GM18507 (cell line): ENCODE results near the gene RGS6.

ENCODE experiments used
- DNase-seq: peaks from one replicate; pipeline ENCODE4 v3.0.0; 2011; ENCODE audit warnings: low read depth; ENCODE audit not compliant: insufficient read length; ENCODE audit errors: extremely low spot score
- FAIRE-seq: peaks from 2 replicates; lab custom pipeline; 2011; peaks lifted over from hg19 to GRCh38; lab: Jason Lieb, UNC

The RGS6 gene

DNA sequence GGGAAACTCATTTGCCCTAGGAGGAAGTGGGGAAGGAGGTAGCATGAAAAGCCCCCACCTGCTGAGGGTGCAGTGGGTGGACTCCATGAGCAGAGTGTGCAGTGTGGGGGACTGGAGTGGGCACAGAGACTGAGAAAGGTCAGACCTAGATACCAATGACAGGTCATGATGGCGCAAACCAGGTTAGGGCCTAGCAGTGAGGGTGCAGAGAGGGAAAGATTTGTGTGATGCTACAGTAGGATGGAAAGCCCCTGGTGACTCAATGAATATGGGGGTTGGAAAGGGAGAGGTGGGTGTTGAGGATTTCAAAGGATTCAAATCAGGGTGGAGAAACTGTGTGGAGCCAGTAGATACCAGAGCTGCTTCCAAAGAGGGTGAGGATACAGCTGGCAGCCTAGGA lies 642.5 kb downstream of the RGS6 start:
- FAIRE-seq (no peak), DNase-seq (no peak)

DNA sequence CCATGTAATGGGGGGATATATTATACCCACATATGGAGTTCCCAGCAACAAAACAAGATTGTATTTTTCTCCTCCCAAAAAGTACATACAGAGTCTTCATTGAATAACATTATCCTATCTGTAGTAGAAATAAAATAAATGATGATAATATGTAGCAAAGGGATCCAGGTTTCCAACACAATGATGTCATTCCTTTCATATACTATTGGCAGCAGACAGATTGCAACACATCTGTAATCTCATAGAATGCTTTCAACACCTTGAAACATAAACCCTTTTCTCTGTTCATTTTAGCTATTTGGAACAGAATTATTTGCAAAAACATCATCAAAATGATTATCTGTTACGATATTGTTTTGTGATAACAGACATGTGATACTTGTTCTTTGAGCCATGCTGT lies 644.0 kb downstream of the RGS6 start:
- no peak for FAIRE-seq

DNA sequence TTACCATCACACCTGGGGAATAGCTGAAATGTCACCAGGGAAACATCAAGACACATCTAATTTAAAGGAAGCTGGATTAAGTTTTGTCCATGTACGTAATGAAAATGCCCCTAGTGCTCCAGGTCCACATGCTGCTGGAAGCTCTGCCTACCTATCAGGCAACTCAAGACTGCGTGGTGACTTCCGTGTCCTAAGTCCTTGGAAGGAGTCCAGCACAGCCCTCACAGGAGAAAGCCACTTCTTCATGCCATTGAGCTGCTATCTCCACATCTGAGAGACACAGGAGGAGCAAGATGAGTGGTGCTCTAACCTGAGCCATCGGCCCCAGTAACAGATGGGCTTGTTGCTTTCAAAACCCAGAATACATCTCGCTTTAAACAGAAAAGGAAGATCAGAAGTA lies 645.3 kb downstream of the RGS6 start:
- FAIRE-seq (no peak), DNase-seq (no peak)

More for the DNA sequence above, 644.0 kb downstream of the RGS6 start:
- DNase-seq: no peak

DNA sequence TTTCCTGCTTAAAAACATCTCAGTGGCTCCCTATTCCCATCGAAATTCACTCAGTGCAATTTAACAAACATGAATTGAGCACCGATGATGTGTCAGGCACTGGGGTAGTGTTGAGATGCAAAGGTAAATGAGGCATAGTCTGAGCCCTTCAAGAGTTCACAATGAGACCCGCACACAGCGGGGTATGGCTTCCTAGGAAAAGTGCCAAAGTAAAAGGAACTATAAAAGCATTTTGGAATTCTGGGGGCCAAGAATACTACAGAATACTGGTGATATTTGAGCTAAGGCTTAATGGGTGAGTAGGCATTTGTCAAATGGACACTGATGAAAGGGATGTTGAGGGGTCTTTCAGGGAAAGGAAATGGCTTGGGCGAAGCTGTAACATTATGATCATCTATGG lies 646.3 kb downstream of the RGS6 start:
- FAIRE-seq (no peak), DNase-seq (no peak)

DNA sequence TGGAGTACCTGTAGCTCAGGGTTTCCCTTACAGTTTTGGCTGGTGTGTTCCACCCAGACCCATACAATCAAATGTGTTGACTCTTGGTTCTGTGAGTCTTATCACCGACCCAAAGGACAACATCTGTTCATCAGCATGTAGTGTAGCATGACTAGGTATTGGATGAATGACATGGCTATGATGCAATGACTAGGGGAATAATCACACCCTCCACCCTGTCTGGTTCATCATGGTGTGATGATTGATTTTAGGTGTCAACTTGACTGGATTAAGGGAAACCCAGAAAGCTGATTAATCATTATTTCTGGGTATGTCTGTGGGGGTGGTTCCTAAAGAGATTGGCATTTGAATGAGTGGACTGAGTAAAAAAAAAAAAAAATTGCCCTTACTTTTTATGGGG lies 650.4 kb downstream of the RGS6 start:
- FAIRE-seq: no peak
- no peak for DNase-seq

DNA sequence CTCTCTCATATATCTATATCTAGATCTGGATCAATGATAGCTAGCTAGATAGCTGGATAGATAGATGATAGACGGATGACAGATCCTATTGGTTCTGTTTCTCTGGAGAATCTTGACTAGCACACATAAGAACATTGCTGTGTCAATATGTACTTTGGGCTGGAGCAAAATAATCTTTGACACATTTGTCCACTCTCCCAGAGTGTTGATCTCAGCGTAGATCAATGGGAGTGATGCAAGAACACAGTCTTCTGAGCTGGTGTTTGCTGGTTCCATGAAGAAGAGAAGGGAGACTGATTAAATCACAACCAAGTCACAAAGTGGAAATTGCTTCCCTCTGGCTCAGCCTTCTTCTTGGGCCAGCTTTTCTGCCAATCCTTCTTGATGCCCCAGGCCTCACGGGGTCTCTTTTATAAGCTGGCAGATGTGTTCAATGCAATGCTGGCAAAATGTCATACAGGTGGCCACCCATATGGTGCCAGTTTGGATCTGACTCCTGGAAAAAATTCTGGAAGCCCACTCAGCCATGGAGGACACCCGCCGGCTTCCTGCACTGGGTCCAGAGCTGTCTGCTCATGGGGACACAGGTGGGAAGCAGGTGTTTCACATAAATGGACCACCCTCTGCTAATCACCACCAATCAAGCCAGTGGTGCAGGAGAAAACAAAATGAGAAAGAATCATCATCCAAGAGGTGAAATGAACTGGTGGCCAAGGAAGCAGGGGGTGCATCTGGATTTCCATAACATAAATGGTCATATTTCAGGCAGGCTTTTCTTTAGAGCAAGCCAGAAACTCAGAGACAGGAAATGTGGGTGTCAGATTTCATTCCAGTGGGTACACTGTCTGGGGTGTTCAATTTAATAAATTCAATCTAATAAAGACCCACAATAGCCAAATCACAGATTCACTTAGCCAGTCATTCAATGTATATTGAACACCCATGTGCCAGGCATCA lies 651.4 kb downstream of the RGS6 start:
- FAIRE-seq (no peak), DNase-seq (no peak)

DNA sequence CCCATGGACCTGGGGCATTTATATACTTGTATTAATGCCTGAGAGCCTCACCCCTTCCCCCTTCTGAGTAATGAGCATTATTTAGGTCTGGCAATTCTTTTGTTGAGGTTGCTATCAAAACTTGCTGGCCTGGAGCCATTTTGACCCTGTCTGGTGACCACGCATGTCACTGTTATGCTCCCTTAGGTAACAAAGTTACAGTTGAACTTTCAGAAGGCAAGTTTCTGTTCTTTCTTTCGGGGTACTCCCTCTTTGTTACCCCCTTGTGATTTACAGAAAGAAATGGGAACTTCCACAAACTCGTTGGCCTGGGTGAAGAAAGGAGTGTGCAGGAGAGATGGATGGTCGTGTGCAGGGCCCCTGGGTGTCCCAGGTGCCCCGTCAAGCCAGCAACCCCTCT lies 656.3 kb downstream of the RGS6 start:
- DNase-seq (no peak), FAIRE-seq (peak; percentile 62)

DNA sequence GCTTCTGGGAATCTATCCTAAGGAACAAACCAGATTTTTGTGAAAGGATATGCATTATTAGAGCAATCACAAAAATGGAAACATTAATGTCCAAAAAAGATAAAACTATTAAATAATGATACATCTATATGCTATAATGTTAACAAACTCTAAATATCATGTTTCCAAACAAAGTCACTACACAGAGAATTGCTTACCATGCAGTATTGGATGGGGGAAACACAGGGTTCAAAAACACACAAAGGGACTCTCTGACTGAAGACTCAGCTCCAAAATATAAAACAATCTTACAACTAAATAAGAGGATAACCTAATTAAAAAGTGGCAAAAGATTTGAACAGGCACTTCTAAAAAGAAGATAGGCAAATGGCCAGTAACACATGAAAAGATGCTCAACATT lies 657.4 kb downstream of the RGS6 start:
- DNase-seq: no peak
- peak; percentile 26 for FAIRE-seq

DNA sequence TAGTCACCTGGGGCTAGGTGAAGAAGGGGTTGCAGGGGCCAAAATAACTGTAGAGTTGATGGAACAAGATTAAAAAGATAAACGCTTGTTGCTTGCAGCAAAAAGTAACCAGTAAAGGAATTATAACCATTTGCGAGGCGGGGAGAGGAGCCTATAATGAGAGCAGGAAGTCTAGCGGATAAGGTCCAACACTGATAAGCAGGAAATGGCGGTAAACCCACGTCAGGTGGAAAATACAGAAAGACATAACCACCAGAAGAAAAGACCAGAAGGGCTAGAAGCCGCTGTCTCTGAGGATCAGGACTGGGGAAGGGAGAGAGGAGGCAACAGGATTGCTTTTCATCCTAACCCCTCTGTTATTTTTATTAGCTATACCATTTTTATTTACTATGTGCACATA lies 658.3 kb downstream of the RGS6 start:
- DNase-seq: no peak
- no peak for FAIRE-seq

DNA sequence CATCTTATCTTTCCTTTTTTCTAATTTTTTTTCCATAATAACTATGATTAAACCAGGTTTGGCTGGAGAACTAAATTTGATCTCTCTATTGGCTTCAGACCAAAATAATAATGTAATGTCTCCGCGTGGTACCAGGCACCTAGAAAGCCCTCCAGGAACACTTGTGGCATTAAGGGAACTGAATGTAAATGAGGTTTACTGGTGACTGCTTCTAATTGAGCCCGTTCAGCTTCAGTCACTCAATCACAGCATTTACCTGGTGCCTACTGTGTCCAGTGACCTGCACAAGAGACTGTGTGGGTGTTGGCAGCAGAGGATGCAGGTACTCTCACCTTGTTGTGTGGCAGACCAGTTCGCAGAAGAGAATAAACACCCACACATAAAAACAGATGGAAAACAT lies 659.2 kb downstream of the RGS6 start:
- FAIRE-seq: no peak
- no peak for DNase-seq

DNA sequence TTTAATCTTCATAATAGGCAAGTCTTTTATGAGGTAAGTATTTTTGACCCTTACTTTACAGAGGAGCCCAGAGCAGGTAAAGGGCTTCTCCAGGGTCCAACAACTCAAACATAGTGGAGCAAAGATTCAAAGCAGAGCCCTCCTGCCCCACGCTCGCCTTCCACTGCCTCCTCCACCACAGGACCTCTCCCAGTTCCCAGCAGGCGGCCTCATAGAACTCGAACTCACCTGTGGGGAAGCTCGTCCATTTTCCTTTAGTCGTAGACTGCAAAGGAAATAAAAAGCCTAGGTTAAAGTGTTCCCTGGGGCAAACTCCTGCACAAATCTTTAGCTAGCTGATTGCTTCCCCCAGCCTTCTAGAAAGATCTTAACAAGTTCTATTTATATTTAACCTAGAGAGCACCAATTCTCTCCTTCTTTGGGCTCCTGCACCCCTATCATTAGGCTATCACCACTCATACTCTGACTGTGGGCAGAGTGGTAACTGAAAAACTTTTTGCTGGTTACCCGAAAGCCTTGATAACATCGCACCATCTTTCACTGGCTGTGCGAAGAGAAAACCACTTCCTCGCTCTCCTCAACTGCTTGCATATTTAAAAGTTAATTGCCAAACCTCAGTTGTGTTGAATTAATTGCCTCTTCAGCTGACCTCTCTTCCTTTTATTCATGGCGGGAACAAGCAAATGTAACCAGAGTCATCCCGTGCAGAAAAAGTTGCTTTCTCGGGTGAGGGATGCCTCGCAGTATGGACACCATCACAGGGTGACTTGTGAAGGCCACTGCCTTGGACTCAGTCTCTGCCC lies 662.1 kb downstream of the RGS6 start:
- FAIRE-seq (peak; percentile 69), DNase-seq (no peak)

DNA sequence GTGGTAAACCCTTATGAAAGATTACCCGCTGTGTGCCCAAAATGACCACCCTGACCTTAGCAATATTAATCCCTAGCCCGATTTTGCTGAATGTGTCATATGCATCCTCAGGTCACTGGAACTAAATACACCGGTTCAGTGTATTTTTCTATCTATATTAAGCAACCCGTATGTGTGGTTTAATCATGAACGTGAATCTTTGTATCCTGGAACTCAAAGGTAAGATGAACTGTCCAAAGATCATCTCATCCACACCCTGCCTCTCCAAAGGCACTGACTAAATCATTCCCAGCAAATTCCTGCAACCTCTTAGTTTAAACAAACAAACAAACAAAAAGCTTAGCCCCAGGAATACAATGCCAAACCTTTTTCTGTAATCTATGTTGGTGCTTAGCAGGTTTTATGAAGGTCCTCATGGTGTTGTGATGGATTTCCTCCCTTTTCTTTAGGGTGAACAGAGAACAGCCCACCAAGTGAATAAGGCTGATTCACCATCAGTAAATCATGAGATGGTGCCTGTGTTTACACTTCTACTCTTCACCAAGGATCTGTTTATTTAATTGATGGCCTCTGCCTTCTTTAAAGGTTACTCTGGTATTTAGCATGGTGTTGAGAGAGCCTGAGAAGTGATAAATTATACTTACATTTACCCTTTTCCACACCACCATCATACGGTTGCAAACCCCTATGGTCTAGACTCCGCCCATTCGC lies 663.1 kb downstream of the RGS6 start:
- FAIRE-seq: no peak
- no peak for DNase-seq

DNA sequence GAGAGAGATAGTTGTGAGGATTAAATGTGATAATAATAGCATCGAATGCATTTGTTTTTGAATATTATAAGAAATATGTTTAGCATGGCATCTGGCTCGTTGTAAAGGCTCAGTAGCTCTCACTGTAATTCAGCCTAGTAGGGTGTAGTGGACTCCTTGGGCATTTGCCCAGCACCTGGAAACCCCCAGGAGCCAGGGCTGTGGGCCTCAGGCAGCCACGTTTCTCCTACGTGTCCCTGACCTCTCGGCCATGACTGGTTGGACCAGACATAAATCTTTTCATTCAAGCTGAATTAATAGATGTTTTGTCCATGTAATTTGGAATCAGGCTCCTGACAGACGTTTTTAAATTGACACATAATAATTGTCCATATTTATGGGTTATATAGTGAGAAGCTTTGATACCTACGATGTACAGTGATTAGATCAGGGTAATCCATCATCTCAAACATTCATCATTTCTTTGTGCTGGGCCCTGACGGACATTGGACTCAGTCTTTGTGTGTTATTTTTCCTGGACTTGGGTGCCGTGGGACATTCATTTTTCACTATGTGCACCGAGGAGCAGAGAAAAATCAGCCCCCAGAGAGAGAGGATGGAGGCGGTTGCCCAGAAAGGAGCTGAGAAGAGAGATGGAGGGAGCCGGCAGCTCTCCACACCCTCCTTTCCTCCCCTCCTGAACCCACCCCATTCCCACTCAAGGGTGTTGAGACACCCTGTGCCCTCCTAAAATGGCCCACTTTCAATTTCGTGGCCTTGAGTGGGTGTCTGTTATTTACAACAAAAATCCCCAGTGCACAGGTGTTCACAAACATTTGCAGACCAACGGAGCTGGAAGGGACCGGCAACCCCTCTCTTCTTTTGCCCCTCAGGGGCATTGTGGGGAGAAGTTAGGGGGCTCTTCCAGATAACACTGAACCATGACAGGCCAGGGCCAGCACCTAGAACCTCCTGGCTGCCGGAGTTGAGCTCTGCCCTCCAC lies 665.3 kb downstream of the RGS6 start:
- FAIRE-seq (no peak), DNase-seq (no peak)

DNA sequence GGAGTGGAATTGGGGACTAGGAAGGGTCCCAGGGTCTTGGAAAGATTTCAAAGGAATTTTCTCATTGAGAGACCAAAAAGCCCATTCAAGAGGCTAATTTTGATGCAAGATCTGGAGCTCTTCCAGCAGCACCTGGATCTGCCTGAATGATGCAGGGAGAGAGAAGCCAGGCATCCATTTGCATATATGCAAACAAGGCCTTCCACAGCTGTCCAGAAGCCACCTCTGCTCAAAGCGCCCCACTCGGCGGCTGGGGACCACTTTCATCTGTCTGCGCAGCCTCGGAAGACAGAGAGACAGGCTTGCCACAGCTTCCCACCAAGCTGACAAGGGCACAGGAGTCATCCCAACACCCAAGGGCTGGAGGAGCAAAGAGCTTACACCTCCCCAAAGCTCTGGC lies 666.1 kb downstream of the RGS6 start:
- DNase-seq (no peak), FAIRE-seq (no peak)

DNA sequence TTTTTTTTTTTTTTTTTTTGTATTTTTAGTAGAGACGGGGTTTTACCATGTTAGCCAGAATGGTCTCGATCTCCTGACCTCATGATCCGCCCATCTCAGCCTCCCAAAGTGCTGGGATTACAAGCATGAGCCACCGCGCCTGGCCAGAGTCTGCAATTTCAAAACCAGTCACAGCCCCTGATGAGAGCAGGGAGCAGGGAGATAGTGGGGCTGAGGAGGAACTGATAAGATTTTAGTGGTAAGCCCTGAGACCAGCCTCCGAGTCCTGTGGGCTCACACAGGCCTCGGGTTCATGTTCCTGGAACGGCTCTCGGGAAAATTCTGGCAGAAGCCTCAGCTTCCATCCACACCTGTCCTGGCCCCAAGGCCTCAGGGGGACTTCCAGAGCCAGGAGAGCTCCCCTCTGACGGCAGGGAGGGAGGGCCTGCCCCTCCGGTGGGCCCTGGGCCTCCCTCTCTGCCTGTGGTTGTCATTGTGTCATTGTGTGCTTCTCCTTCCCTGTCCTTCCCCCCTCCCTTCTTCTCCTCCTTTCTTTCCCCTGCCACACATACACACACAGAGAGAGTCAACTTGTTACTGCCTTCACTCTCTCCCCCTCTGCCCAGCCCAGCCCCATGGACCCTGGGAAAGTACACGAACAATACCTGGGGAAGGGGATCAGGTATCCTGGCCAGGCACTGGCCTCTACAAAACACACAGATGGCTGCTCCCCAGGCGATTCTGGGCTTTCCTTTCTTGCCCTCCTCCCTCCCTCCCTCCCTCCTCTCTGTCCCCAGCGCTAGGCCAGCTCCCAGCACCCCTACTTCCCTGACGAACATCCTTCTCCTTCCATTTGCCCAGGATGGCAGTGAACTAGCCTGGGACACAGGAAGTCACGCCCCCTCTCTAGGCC lies 667.6 kb downstream of the RGS6 start:
- FAIRE-seq: no peak
- DNase-seq: no peak

DNA sequence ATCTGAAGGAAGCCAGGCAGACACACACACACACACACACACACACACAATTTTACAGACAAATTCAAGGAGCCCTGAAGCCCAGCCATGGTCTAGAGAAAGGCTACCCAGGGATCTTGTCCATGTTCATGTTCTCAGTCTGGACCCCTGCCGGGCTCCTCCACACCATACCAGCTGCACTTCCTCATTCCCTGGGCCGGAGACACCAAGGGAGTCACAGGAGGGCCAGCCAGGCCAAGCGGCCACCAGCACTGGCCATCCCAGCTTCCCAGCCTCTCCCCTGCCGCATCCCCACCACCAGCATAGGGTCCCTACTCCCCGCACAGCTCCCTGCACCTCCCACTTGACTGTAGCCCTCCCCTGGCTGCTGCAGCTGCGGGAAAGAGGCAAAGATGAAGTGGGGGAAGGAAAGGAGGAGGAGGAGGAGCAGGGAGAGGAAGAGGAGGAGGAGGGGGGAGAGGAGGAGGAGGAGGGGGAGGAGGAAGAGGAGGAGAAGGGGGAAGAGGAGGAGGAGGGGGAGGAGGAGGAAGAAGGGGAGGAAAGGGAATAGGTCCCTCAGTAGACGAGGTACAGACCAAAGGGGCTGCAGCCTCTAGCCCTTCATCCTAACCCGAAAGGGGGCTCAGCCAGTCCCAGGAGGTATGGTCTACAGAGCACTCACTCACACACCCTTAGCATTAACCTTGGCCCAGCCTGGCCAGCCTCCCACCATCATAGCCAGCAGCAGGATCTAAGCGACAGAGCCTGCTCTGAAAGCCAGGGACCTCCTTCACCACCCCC lies 668.5 kb downstream of the RGS6 start:
- DNase-seq (no peak), FAIRE-seq (no peak)

DNA sequence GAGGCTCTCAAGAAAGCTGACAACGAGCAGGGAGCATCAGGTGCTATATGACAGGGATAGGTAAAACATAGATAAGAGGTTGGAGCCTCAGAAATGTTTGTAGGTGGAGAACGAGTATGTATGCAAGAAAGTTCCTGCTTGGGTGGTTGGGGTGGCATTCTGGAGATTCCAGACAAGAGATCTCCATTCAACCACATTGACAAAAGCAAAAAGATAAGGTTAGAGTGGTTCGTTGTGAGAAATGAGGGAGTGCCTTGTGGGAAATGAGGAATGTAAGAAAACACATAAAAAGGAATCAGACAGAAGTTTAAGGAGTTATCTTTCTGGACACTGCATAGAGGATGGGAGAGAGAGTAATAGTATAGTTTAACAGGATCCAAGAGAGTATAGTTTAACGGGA lies 671.4 kb downstream of the RGS6 start:
- FAIRE-seq (no peak), DNase-seq (no peak)
